OCI-LY1 (cell line): Measurements from ENCODE around the gene PPP1R11.

Source experiments
- H2AFZ ChIP-seq: fragments of 200-600 bp; sonication (generic), shearing (Covaris generic); 2 replicates; pipeline ENCODE4 v1.6.0; 2014; ENCODE audit warnings: antibody characterized with exemption, mild to moderate bottlenecking, low read length
- H3F3A ChIP-seq: fragments of 200-600 bp; sonication (generic), shearing (Covaris generic); 2 replicates; pipeline ENCODE4 v1.6.0; 2014; ENCODE audit warnings: mild to moderate bottlenecking, antibody characterized with exemption, low read length, moderate library complexity; ENCODE audit not compliant: insufficient read depth
- H3K27ac ChIP-seq: fragments of 200-600 bp; sonication (generic); 2 replicates; pipeline ENCODE4 v1.5.1; 2014; ENCODE audit warnings: low read length, mixed run types, mild to moderate bottlenecking, low read depth; ENCODE audit not compliant: poor library complexity, severe bottlenecking
- H3K27me3 ChIP-seq: fragments of 200-600 bp; sonication (generic); 2 replicates; pipeline ENCODE4 v1.6.0; 2014; ENCODE audit warnings: antibody characterized with exemption, mild to moderate bottlenecking, low read length, moderate library complexity; ENCODE audit not compliant: insufficient read depth
- H3K36me3 ChIP-seq: fragments of 200-600 bp; sonication (generic); 2 replicates; pipeline ENCODE4 v1.6.1; 2014; ENCODE audit warnings: mild to moderate bottlenecking, antibody characterized with exemption, low read length, moderate library complexity, mixed read lengths; ENCODE audit not compliant: insufficient read depth
- H3K4me1 ChIP-seq: fragments of 200-600 bp; sonication (generic); 2 replicates; pipeline ENCODE4 v1.5.1; 2014; ENCODE audit warnings: mild to moderate bottlenecking, low read length, moderate library complexity; ENCODE audit not compliant: insufficient read depth, severe bottlenecking
- H3K4me2 ChIP-seq: fragments of 200-600 bp; sonication (generic), shearing (Covaris generic); 2 replicates; pipeline ENCODE4 v1.6.1; 2014; ENCODE audit warnings: low read length
- H3K4me3 ChIP-seq: fragments of 200-600 bp; sonication (generic); 2 replicates; pipeline ENCODE4 v1.5.1; 2014; ENCODE audit warnings: low read length, low read depth, mild to moderate bottlenecking, mixed read lengths; ENCODE audit not compliant: poor library complexity, severe bottlenecking
- H3K79me2 ChIP-seq: fragments of 200-600 bp; shearing (Covaris generic); 2 replicates; pipeline ENCODE4 v1.6.1; 2016; ENCODE audit warnings: mixed run types, low read length, mixed read lengths; ENCODE audit not compliant: insufficient read depth
- H3K9ac ChIP-seq: fragments of 200-600 bp; sonication (generic), shearing (Covaris generic); 2 replicates; pipeline ENCODE4 v1.6.1; 2014; ENCODE audit warnings: mild to moderate bottlenecking, low read length, mixed read lengths
- H3K9me2 ChIP-seq: fragments of 200-600 bp; sonication (generic), shearing (Covaris generic); 2 replicates; pipeline ENCODE4 v1.6.1; 2014; ENCODE audit warnings: low read depth, mild to moderate bottlenecking, low read length, mixed read lengths
- H3K9me3 ChIP-seq: fragments of 200-600 bp; shearing (Covaris generic); 2 replicates; pipeline ENCODE4 v1.6.1; 2014; ENCODE audit warnings: low read length, mixed read lengths
- H4K20me1 ChIP-seq: fragments of 200-600 bp; sonication (generic), shearing (Covaris generic); 2 replicates; pipeline ENCODE4 v1.6.0; 2016; ENCODE audit warnings: mild to moderate bottlenecking, low read length; ENCODE audit not compliant: insufficient read depth
- EZH2 ChIP-seq: fragments of 200-600 bp; sonication (generic), shearing (Covaris generic); IDR thresholded peaks from 2 replicates; pipeline ENCODE4 v1.8.0; 2017; ENCODE audit warnings: borderline replicate concordance, mixed run types, mild to moderate bottlenecking, antibody characterized with exemption, low read length, moderate library complexity, mixed read lengths
- TF ChIP-seq, protein P1 (sequence below): fragments of 200-600 bp; sonication (generic), shearing (Covaris generic); IDR thresholded peaks from 2 replicates; pipeline ENCODE4 v1.5.1; 2017; ENCODE audit warnings: mild to moderate bottlenecking, antibody characterized with exemption, low read length, moderate library complexity, mixed read lengths

Gene PPP1R11

DNA sequence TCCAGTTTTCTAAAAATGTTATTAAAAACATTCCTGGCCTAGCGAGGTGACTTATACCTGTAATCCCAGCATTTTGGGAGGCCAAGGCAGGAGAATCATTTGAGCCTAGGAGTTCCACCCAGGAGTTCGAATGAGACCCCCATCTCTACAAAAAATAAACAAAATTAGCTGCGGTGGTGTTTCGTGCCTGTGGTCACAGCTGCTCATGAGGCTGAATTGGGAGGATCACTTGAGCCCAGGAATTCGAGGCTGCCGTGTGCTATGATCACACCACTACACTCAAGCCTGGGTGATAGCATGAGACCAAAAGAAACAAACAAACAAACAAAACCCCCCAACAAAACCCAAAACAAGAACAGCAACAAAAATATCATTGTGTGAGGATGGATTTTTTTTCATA lies 25.8 kb upstream of the PPP1R11 start:
- Histone ChIP-seq H3K27ac (no peak overlapping the region), H3K79me2 (no peaks in the 10 kb centered on the region), H2AFZ (no peak overlapping the region), H3K9me3 (no peaks in the 10 kb centered on the region), H3K36me3 (no peaks in the 10 kb centered on the region), H3K9me2 (no peaks in the 10 kb centered on the region), H3F3A (no peaks in the 10 kb centered on the region; the same call in 1 of the 2 replicates), H3K4me2 (no peak overlapping the region), H3K4me1 (no peaks in the 10 kb centered on the region), H3K27me3 (no peaks in the 10 kb centered on the region), H4K20me1 (no peaks in the 10 kb centered on the region), H3K4me3 (no peak overlapping the region), H3K9ac (no peak overlapping the region)
- TF ChIP-seq, protein P1, sequence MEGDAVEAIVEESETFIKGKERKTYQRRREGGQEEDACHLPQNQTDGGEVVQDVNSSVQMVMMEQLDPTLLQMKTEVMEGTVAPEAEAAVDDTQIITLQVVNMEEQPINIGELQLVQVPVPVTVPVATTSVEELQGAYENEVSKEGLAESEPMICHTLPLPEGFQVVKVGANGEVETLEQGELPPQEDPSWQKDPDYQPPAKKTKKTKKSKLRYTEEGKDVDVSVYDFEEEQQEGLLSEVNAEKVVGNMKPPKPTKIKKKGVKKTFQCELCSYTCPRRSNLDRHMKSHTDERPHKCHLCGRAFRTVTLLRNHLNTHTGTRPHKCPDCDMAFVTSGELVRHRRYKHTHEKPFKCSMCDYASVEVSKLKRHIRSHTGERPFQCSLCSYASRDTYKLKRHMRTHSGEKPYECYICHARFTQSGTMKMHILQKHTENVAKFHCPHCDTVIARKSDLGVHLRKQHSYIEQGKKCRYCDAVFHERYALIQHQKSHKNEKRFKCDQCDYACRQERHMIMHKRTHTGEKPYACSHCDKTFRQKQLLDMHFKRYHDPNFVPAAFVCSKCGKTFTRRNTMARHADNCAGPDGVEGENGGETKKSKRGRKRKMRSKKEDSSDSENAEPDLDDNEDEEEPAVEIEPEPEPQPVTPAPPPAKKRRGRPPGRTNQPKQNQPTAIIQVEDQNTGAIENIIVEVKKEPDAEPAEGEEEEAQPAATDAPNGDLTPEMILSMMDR: no peak

DNA sequence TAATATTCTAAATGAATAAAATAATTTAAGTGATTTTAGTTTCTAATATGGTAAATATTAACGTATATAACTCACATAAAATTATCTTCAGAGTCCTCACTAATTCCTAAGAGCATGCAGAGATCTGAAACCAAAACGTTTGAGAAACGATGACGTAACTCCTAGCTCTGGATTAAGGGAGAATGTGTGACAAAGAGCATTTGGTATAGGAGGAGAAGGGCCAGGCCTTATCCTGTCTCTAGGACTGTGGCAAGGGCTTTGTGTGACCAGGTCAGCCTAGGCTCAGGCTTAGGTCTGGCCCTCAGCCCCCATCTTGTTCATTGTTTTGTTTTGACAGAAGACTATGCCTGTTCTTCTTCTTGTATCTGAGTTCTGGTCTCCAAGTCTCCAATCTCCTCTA lies 25.2 kb upstream of the PPP1R11 start:
- Histone ChIP-seq H3K9me3 (no peaks in the 10 kb centered on the region), H3K27ac (no peak overlapping the region), H3K9me2 (no peaks in the 10 kb centered on the region), H4K20me1 (no peaks in the 10 kb centered on the region), H3F3A (no peaks in the 10 kb centered on the region; the same call in 1 of the 2 replicates), H3K4me3 (no peak overlapping the region), H3K79me2 (no peaks in the 10 kb centered on the region), H3K36me3 (no peaks in the 10 kb centered on the region), H3K4me1 (no peaks in the 10 kb centered on the region), H3K9ac (no peak overlapping the region), H2AFZ (no peak overlapping the region), H3K4me2 (no peak overlapping the region), H3K27me3 (no peaks in the 10 kb centered on the region)
- TF ChIP-seq EZH2: no peak
- TF ChIP-seq, protein P1: no peak

DNA sequence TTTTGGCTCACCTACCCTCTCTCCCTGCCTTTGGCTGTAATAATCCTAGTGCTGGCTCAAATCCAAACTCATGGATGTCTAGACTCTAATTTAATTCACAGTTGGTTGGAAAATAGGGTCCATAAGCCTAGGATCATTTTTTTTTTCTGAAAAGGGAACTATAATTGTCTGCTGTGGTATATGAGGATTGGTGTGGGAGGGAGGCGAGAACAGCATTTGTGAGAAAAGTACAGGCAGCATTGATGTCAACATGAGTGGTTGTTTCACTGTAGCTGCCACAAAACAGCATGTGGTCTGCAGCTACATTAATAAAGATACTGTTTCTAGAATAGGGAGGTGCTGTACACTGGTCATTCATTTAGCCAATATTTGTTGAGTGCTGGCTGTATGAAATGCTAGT lies 24.5 kb upstream of the PPP1R11 start:
- Histone ChIP-seq H3K27ac (no peak overlapping the region), H3K4me1 (no peaks in the 10 kb centered on the region), H3K9me3 (no peaks in the 10 kb centered on the region), H3K9me2 (no peaks in the 10 kb centered on the region), H3K27me3 (no peaks in the 10 kb centered on the region), H2AFZ (no peak overlapping the region), H3K79me2 (no peaks in the 10 kb centered on the region), H3K9ac (no peak overlapping the region), H4K20me1 (no peaks in the 10 kb centered on the region), H3F3A (no peaks in the 10 kb centered on the region; the same call in 1 of the 2 replicates), H3K4me3 (no peak overlapping the region), H3K36me3 (no peaks in the 10 kb centered on the region), H3K4me2 (no peak overlapping the region)
- no peak for TF ChIP-seq EZH2
- TF ChIP-seq, protein P1: no peak
